ENCODE measurements around the gene DUSP16.

The DUSP16 gene

GRCh38 chr12:12440784-12441428 is 121.8 kb downstream of the DUSP16 start:
- no peak for DNase-seq (ENCODE audit: low spot score)

- DNase-seq (ENCODE audit: low spot score) = no peak
Observed at GRCh38 chr12:12439636-12440035, 123.0 kb downstream of the DUSP16 start.

DNA sequence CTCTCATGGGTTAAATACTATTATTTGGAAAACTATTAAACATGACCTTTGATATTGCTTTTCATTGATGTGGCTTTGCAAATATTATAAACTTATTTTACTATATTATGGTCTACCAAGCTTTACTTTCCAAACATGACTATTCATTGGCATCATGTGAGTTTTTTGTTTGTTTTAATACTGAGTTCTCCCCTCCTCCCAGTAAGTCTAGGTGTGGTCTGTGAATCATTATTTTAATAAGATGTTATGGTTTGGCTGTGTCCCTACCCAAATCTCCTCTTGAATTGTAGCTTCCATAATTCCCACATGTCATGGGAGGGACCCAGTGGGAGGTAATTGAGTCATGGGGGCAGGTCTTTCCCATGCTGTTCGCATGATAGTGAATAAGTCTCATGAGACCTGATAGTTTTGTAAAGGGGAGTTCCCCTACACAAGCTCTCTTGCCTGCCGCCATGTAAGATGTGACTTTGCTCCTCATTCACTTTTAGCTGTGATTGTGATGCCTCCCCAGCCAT is 125.8 kb downstream of the DUSP16 start:
- DNase-seq (ENCODE audit: low spot score) = no peak

DNA sequence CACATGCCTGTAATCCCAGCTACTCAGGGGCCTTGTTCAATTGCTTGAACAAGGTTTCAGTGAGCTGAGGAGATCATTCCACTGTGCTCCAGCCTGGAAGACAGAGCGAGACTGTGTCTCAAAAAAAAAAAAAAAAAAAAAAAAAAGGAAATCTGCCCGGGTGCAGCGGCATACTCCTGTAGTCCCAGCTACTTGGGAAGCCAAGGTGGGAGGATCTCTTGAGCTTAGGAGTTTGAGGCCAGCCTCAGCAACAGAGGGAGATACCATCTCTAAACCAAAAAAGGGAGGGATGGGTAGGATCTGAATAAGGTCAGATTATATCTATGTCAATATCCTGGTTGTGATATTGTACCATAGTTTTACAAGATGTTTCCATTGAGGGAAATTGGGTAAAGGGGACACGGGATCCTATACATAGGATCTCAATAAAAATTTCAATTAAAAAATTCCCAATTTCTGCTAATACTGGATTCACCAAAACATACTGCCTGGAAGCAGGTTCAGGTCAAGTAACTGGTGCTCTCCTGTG is 129.4 kb downstream of the DUSP16 start:
- no peak for DNase-seq (ENCODE audit: low spot score)

- DNase-seq (ENCODE audit: low spot score) = no peak
Observed at GRCh38 chr12:12432364-12432763, 130.3 kb downstream of the DUSP16 start.

- no peak for DNase-seq (ENCODE audit: low spot score)
Observed at GRCh38 chr12:12428961-12429657, 133.6 kb downstream of the DUSP16 start.

DNA sequence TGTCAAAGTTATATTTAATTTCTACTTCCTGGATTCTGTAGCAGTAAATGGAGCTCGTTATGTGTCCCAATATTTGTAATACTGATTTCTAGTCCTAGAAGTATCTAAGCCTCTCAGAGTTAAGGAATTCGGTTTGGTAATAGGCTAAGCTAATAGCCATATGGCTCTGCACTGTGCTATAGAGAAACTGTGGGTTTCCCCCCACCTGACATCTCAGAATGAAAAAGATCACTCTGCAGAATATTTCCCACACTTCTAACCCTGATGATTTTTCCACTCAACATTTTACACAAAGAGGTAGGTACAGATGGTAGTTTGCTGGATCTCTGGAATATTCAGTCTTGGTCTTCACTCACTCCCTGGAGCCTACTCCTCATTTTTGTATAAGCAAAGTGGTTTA is 134.6 kb downstream of the DUSP16 start:
- no peak for DNase-seq (ENCODE audit: low spot score)

DNA sequence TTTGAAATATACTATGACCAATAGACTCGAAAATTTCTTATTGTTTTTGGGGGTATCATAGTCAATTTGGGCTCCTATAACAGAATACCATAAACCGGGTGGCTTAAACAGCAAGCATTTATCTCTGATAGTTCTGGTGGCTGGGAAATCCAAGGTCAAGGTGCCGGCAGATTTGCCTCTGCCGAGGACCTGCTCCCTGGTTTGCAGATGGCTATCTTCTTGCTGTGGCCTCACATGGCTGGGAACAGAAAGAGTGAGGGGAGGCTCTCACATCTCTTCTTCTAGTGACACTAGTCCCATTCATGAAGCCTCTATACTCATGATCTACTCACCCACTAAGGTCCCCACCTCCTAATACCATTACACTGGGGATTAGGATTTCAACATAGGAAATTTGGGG is 135.1 kb downstream of the DUSP16 start:
- no peak for DNase-seq (ENCODE audit: low spot score)

DNA sequence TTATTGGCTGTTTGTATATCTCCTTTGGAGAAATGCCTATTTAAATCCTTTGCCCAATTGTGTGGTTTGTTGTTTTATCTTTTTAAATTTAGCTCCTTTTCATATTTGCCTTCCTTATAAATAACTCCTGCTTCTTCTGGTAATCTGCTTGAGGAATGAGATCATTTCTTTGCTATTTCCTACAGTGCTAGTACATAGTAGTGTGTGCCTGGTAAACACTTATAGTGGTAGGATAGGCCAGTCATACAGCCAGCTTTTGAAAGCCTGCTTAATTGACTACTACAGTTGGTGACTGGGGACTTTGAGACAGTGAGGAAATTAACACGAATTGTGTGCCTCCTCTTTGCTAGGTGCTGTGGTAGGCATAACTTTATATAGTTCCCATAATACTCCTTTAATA is 137.0 kb downstream of the DUSP16 start:
- DNase-seq (ENCODE audit: low spot score) = no peak

- DNase-seq (ENCODE audit: low spot score) = no peak
Observed at GRCh38 chr12:12425001-12425400, 137.7 kb downstream of the DUSP16 start.
